T-helper 2 cell treated with Interferon-gamma antibody and Interleukin-4, amounts not matched to agents 5 μg/mL and 100 μg/mL, for 36 hours (primary cell): ENCODE data around the gene OR52B6.
"Not testable (repeated sequence)": the region's sequence is repeated elsewhere in the genome, so short reads cannot be mapped to it uniquely, and the experiment has no call there.

Source experiments
- DNase-seq: peaks from one replicate; pipeline ENCODE4 v3.0.0; 2021; ENCODE audit warnings: low spot score
- H3K27ac Mint-ChIP-seq: one replicate; pipeline ENCODE4 v1.8.0; 2021; ENCODE audit warnings: mild to moderate bottlenecking, mixed read lengths
- H3K27me3 Mint-ChIP-seq: one replicate; pipeline ENCODE4 v1.8.0; 2021; ENCODE audit warnings: low read depth, mixed read lengths
- H3K36me3 Mint-ChIP-seq: one replicate; pipeline ENCODE4 v1.8.0; 2021; ENCODE audit warnings: low read depth, mixed read lengths
- H3K4me1 Mint-ChIP-seq: one replicate; pipeline ENCODE4 v1.8.0; 2021; ENCODE audit warnings: low read depth, mixed read lengths
- H3K4me3 Mint-ChIP-seq: one replicate; pipeline ENCODE4 v1.8.0; 2022; ENCODE audit warnings: mild to moderate bottlenecking, moderate library complexity, mixed read lengths
- H3K9me3 Mint-ChIP-seq: one replicate; pipeline ENCODE4 v1.8.0; 2021; ENCODE audit warnings: mixed read lengths

The OR52B6 gene

DNA sequence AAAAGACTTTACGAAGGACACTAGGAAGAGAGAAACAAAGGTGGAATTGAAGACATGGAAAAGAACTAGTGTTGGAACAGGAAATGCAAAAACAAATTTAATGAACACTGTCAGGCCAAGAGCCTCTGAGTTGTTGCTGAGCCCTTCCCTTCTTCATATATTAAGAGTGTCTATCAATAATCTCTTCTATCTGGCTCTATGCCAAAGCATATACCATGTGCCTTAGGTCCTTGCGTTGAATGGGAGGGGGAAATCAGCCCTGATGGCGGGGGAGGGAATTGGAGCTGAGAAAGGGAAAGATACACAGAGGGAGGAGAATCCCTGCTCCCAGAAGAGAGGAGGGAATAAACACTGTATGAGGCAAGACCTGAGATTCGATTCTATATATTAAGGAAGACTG, 5.5 kb upstream of the OR52B6 start:
- peaks cover 1% of the 10 kb centered on the region for H3K4me1 Mint-ChIP-seq
- H3K36me3 Mint-ChIP-seq, result no peaks in the 10 kb centered on the region
- no peak for DNase-seq
- H3K27me3 Mint-ChIP-seq, result no peaks in the 10 kb centered on the region
- H3K9me3 Mint-ChIP-seq, result no peaks in the 10 kb centered on the region
- H3K27ac Mint-ChIP-seq, result no peak overlapping the region
- H3K4me3 Mint-ChIP-seq, result no peak overlapping the region

DNA sequence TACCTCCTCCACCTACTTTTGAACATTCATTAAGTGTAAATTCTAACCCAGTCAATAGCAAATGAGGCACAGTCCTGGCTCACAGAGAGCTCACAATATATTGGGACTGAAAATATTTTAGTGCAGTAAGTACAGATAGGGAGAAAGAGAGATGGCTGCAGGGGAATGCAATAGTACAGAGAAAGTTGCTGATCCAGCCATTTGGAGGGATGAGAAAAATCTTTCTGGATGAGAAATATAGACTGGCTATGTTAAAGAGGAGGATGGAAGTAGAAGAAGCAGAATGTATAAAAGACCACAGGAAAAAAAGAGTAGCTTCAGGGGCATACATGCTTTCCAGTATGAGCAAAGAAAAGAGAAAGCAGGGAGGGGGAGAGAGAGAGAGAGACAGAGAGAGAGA, 3.6 kb upstream of the OR52B6 start:
- no peaks in the 10 kb centered on the region for H3K4me1 Mint-ChIP-seq
- H3K27ac Mint-ChIP-seq, result no peak overlapping the region
- H3K4me3 Mint-ChIP-seq, result no peak overlapping the region
- H3K36me3 Mint-ChIP-seq, result no peaks in the 10 kb centered on the region
- H3K27me3 Mint-ChIP-seq, result no peaks in the 10 kb centered on the region
- DNase-seq, result no peak
- no peaks in the 10 kb centered on the region for H3K9me3 Mint-ChIP-seq

DNA sequence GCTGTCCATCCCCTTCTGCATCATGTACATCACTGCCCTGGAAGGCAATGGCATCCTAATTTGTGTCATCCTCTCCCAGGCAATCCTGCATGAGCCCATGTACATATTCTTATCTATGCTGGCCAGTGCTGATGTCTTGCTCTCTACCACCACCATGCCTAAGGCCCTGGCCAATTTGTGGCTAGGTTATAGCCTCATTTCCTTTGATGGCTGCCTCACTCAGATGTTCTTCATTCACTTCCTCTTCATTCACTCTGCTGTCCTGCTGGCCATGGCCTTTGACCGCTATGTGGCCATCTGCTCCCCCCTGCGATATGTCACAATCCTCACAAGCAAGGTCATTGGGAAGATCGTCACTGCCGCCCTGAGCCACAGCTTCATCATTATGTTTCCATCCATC, 337 bp downstream of the OR52B6 start:
- H3K4me1 Mint-ChIP-seq, result no peaks in the 10 kb centered on the region
- no peaks in the 10 kb centered on the region for H3K36me3 Mint-ChIP-seq
- H3K27ac Mint-ChIP-seq, result no peak overlapping the region
- no peak for DNase-seq
- no peaks in the 10 kb centered on the region for H3K9me3 Mint-ChIP-seq
- H3K4me3 Mint-ChIP-seq, result no peak overlapping the region
- H3K27me3 Mint-ChIP-seq, result no peaks in the 10 kb centered on the region

DNA sequence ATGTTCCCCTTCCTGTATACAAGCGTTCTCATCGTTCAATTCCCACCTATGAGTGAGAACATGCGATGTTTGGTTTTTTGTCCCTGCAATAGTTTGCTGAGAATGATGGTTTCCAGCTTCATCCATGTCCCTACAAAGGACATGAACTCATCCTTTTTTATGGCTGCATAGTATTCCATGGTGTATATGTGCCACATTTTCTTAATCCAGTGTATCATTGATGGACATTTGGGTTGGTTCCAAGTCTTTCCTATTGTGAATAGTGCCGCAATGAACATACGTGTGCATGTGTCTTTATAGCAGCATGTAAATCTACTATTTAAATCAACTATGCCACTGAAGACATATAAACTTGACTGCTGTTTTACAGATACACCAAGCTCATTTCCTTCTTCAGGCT, 3.8 kb downstream of the OR52B6 start:
- not testable (repeated sequence) for H3K36me3 Mint-ChIP-seq, H3K4me1 Mint-ChIP-seq, DNase-seq, H3K27me3 Mint-ChIP-seq, H3K9me3 Mint-ChIP-seq, H3K27ac Mint-ChIP-seq, H3K4me3 Mint-ChIP-seq

DNA sequence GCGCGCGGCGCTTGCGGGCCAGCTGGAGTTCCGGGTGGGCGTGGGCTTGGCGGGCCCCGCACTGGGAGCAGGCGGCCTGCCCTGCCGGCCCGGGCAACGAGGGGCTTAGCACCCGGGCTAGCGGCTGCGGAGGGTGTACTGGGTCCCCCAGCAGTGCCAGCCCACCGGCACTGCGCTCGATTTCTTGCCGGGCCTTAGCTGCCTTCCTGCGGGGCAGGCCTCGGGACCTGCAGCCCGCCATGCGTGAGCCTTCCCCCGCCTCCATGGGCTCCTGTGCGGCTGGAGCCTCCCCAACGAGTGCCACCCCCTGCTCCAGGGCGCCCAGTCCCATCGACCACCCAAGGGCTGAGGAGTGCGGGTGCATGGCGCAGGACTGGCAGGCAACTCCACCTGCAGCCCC, 9.2 kb downstream of the OR52B6 start:
- H3K4me3 Mint-ChIP-seq, H3K27ac Mint-ChIP-seq, H3K9me3 Mint-ChIP-seq, H3K36me3 Mint-ChIP-seq, DNase-seq, H3K27me3 Mint-ChIP-seq, H3K4me1 Mint-ChIP-seq: not testable (repeated sequence)

DNA sequence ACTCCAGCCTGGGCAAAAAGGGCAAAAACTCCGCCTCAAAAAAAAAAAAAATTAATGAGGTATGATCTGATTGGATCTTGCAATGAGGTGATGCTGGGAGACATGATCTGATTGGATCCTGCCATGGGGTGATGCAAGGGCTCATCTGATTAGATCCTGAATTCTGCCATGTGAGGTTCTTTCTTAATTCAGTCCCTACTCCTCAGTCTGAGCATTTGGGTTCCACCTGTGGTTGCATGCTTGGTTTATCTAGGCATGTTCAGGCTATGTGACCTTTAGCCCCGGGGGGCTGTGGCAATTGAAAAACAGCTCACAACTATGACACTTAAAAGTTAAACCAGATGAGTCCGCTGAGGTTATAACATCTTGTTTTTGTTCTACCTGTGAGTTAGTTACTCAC, 10.9 kb downstream of the OR52B6 start:
- no peaks in the 10 kb centered on the region for H3K9me3 Mint-ChIP-seq
- H3K4me1 Mint-ChIP-seq, result peaks cover 4% of the 10 kb centered on the region
- no peaks in the 10 kb centered on the region for H3K36me3 Mint-ChIP-seq
- DNase-seq, result no peak
- H3K27ac Mint-ChIP-seq, result no peak overlapping the region
- H3K27me3 Mint-ChIP-seq, result no peaks in the 10 kb centered on the region
- no peak overlapping the region for H3K4me3 Mint-ChIP-seq

DNA sequence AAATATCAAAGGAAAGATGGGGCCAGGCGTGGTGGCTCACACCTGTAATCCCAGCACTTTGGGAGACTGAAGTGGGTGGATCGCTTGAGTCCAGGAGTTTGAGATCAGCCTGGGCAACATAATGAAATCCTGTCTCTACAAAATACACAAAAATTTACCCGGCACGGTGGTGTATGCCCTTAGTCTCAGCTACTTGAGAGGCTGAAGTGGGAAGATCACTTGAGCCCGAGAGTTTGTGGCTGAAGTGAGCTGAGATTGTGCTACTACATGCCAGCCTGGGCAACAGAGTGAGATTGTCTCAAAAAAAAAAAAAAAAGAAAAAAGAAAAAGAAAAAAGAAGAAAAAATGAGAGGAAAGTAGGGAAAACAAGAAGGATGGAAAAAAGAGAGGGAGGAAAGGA, 11.9 kb downstream of the OR52B6 start:
- Mint-ChIP-seq H3K9me3 (no peaks in the 10 kb centered on the region), H3K4me3 (no peak overlapping the region), H3K4me1 (peaks cover 5% of the 10 kb centered on the region), H3K27me3 (peaks cover 2% of the 10 kb centered on the region), H3K27ac (no peak overlapping the region), H3K36me3 (no peaks in the 10 kb centered on the region)
- no peak for DNase-seq

DNA sequence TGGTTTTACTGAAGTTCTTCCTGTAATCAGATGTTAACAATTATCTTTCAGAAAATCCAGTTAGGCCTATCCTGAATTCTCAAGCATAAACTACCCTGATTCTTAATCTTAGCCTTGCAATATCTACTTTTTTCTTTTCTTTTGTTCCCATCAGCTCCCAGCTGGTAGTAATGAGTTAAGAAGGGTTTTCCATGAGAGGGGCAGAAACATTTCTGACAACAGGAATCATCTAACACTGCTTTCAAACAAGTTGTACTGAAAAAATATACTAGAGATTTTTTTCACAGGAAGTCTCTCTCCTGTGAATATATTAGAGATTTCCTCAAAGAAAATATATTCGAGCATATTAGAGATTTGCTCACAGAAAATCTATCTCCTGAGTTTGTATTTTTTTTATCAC, 12.5 kb downstream of the OR52B6 start:
- H3K27ac Mint-ChIP-seq, result no peak overlapping the region
- no peak overlapping the region for H3K4me3 Mint-ChIP-seq
- H3K27me3 Mint-ChIP-seq, result peaks cover 2% of the 10 kb centered on the region
- H3K36me3 Mint-ChIP-seq, result no peaks in the 10 kb centered on the region
- no peak for DNase-seq
- H3K4me1 Mint-ChIP-seq, result peaks cover 5% of the 10 kb centered on the region
- H3K9me3 Mint-ChIP-seq, result no peaks in the 10 kb centered on the region

DNA sequence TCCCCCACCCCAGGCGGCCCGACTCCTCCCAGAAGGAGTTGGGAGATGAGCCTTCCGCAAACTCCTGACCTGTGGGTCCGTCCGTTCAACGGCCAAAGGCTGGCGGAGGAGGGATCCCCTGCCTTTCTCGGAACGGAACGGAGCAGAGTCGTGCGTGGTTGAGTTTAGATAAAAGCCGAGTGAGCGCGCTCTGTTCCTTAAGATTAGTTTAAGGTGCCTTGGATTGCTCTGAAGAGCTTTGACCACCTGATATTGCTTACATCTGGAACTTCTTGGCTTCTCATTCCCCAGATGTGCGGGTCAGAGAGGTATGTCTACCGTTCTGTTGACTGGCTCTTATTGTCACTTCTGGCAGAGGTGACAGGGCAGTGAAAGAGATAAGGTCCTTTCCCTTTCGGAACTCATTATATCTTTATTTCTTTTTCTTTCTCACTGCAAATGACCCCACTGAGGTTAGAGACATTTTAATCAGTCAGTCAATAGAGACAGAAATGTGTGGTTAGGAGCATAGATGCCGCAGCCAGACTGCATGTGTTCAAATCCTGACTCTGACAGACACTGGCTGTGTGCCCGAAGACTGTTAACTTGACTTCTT, 16.0 kb downstream of the OR52B6 start, which contains the start of gene TRIM6:
Gene TRIM6 (plus strand): TSS at position 31 of the 595 bp plus-strand sequence. CDS start 261 bp downstream, at position 292.
- Mint-ChIP-seq H3K9me3 (no peaks in the 10 kb centered on the region), H3K27me3 (peaks cover 2% of the 10 kb centered on the region), H3K36me3 (no peaks in the 10 kb centered on the region), H3K4me3 (peak within 1 kb of the TSS; percentile 65), H3K27ac (no peak within 1 kb of the TSS), H3K4me1 (peaks cover 5% of the 10 kb centered on the region)
- no peak for DNase-seq

DNA sequence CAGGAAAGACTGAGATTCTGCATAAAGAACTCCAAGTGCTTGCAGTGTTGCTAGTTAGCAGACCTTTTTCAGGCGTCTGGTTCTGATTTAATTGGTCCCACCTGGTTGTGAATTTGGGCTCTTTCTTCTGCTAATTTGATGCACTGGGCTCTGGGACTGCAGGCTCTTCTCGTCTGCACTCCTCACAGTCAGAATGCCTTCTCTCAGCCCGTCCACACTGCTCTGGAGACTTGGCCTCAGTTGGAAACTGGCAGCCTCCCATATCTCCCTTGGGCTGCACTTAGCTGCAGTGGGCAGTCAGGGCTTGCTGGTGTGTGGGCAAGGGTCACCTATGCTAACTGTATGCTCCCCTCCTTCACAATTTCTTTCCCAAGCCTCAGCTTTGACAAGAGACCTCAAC, 17.3 kb downstream of the OR52B6 start:
- Mint-ChIP-seq H3K36me3 (no peaks in the 10 kb centered on the region), H3K27ac (no peak overlapping the region), H3K9me3 (no peaks in the 10 kb centered on the region), H3K4me1 (peaks cover 3% of the 10 kb centered on the region), H3K27me3 (peaks cover 2% of the 10 kb centered on the region), H3K4me3 (no peak overlapping the region)
- no peak for DNase-seq

DNA sequence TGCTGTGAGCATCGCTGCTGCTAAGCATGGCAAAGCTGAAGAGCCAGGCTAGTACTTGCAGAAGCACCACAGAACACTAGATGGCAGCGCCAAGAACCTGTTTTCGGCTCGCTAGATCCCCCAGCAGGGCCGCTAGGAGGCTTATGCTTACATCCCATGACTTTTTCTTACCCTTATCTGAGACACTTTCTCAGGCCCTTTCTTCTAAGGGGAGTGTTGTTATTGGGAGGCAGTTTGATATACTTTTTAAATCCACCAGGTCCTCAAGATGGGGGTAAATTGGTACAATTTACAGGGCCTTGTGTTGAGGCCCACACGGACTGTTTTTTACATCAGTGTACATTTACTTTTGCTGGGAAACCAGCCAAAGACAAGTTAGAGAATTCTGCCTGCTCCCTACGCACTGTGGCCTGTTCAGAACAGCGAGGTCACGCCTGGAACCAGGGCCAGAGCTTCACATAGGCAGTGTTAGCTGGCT, 19.7 kb downstream of the OR52B6 start:
- H3K4me3 Mint-ChIP-seq, result no peak overlapping the region
- peaks cover 3% of the 10 kb centered on the region for H3K4me1 Mint-ChIP-seq
- peak; percentile 39 for DNase-seq
- H3K36me3 Mint-ChIP-seq, result no peaks in the 10 kb centered on the region
- no peak overlapping the region for H3K27ac Mint-ChIP-seq
- H3K9me3 Mint-ChIP-seq, result no peaks in the 10 kb centered on the region
- peaks cover 2% of the 10 kb centered on the region for H3K27me3 Mint-ChIP-seq

DNA sequence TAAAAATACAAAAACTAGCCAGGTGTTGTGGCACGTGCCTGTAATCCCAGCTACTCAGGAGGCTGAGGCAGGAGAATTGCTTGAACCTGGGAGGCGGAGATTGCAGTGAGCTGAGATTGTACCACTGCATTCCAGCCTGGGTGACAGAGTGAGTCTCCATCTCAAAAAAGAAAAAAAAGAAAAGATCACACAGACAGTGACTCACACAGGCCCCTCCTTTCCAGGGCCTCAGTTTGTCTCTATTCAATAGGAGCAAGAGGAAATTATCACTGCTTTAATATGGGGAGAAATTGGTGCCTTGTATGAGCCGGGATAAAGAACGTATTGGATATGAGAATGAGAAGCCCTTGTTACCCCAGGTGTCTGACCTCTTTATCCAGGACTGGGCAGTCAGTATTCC, 22.1 kb downstream of the OR52B6 start:
- not testable (repeated sequence) for H3K4me3 Mint-ChIP-seq, H3K27me3 Mint-ChIP-seq, H3K9me3 Mint-ChIP-seq, H3K36me3 Mint-ChIP-seq, H3K4me1 Mint-ChIP-seq, H3K27ac Mint-ChIP-seq, DNase-seq

DNA sequence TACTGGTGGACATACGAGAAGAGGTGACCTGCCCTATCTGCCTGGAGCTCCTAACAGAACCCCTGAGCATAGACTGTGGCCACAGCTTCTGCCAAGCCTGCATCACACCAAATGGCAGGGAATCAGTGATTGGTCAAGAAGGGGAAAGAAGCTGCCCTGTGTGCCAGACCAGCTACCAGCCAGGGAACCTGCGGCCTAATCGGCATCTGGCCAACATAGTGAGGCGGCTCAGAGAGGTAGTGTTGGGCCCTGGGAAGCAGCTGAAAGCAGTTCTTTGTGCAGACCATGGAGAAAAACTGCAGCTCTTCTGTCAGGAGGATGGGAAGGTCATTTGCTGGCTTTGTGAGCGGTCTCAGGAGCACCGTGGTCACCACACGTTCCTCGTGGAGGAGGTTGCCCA, 22.6 kb downstream of the OR52B6 start:
- Mint-ChIP-seq H3K4me1 (no peaks in the 10 kb centered on the region), H3K27me3 (no peaks in the 10 kb centered on the region), H3K36me3 (no peaks in the 10 kb centered on the region), H3K4me3 (no peak overlapping the region), H3K27ac (no peak overlapping the region), H3K9me3 (no peaks in the 10 kb centered on the region)
- DNase-seq, result no peak

DNA sequence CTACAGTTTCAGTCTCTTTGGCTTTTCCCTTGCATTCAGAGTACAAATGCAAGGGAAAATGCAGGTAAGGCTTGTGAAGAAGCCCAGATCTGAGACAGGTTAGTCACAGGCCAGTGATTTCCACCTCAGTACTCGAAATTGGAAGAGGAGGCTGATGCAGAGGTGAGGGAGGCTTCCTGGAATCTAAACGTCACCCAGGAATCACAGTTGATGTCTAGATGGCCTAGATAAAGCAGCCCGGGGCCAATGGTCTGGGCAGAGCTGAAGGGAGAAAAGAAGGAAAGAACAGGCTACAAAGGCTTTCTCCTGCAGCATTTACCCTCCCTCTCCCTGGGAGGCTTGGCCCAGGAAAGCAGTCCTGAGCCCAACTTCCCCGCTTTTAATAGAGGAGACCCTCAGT, 24.2 kb downstream of the OR52B6 start:
- Mint-ChIP-seq H3K27ac (no peak overlapping the region), H3K36me3 (no peaks in the 10 kb centered on the region), H3K9me3 (no peaks in the 10 kb centered on the region)

DNA sequence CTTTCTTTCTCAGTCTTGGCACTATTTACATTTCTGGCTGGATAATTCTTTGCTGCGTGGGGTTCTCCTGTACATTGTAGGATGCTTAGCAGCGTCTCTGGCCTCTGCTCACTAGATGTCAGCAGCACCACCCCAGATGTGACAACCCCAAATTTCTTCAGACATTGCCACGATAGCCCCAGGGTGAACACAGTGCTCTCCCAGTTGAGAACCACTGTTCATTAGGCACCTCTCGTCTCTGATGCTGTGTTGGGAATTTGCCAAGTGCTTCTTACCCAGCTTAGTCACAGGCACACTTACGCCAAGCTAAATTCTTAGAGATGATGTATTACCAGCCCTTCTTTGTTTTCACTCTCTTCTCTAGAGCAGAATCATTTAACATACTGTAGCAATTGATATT, 25.2 kb downstream of the OR52B6 start:
- Mint-ChIP-seq H3K27me3 (no peaks in the 10 kb centered on the region), H3K4me3 (no peak overlapping the region), H3K4me1 (peaks cover 4% of the 10 kb centered on the region)

More for the DNA sequence above, 24.2 kb downstream of the OR52B6 start:
- Mint-ChIP-seq H3K4me3 (no peak overlapping the region), H3K27me3 (no peaks in the 10 kb centered on the region), H3K4me1 (no peaks in the 10 kb centered on the region)
- DNase-seq, result no peak

More for the DNA sequence above, 25.2 kb downstream of the OR52B6 start:
- Mint-ChIP-seq H3K27ac (no peak overlapping the region), H3K36me3 (no peaks in the 10 kb centered on the region), H3K9me3 (no peaks in the 10 kb centered on the region)
- no peak for DNase-seq
